PC-3 (cell line): Measurements from ENCODE around the gene HPCA.

ENCODE experiments used
- CTCF ChIP-seq: fragments of 300-600 bp; sonication (generic); conservative IDR thresholded peaks from 2 replicates; pipeline ENCODE4 v1.5.1; 2017; ENCODE audit warnings: antibody characterized with exemption, low read depth, mild to moderate bottlenecking, low read length
- EZH2 ChIP-seq: fragments of 300-600 bp; sonication (generic); IDR thresholded peaks from one replicate; pipeline ENCODE4 v1.6.1; 2017; ENCODE audit warnings: antibody characterized with exemption, mild to moderate bottlenecking, low read length; ENCODE audit not compliant: unreplicated experiment

DNA sequence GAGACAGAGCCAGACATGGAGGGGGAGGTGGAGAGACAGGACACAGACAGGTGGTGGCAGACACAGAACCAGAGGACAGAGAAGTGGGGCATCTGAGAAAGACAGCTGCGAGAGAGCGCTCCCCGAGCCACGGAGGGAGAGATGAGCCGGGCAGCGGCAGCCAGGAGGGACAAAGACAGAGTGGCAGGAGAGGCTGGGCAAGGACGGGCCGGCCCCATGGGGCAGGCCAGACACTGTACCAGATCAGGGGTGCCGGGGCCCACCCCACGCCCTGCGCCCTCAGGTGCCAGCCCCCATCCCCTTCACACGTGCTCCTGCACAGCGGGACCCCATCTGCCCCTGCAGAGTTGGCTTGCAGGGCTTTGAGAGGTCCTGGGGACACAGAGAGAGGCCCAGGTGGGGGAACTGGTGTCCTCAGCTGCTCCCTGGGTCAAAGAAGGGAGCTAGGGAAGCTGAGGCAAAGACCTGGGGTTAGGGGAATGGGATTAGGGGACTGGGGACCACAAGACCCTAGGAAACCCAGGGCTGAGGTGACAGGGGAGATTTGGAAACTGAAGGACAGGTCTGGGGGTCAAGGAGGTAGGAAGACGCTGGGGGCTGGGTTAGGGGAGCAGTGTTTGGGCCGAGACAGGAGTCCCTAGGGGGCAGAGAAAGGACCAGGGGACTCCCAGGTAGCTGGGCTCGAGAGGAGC is 16.2 kb upstream of the HPCA start:
- TF ChIP-seq CTCF (no peak), EZH2 (no peak)
